HG03460 (cell line): ENCODE data around the gene CYB561.

Source experiments
- ATAC-seq: cut with Tn5 transposase; IDR thresholded peaks from one replicate; pipeline ENCODE4 v1.9.1; 2021; ENCODE audit not compliant: unreplicated experiment

The CYB561 gene

DNA sequence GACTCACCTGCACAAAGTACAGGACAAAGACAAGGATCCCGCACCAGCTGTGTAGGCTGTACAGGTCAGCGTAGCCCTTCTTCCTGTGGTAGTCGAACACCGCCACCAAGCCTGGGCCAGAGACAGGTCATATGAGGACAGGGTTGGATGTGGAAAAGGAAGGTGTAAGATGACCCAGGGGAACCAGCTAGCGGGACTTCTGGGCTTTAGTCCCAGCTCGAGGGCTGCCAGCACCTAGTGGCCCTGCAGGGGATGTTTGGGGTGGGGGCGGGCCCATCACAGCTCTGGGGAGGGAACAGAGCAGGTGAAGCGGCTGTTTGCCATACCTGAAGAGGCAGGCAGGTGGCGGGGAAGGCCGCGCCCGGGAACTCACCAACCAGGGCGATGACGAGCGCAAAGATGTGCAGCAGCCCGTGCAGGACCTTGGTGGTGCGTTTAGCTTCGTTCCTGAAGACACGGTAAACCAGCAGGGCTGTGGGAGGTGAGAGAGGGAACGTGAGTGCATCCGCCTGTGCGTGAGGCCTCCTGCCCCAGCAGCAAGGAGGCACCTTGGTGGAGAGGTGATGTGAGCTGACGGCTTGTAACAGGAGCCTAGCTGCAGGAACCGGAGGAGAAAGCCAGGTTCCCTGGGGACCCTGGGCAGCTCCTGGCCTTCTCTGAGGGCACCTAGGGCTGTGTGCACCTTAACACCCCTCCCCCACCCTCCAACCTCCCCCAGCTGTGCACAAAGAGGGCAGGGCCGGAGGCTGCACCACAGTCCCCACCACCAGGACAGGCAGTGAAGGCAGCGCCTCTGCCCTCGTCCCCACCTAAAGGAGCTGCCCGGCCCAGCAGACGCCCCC, 10.2 kb downstream of the CYB561 start:
- ATAC-seq = no peak

DNA sequence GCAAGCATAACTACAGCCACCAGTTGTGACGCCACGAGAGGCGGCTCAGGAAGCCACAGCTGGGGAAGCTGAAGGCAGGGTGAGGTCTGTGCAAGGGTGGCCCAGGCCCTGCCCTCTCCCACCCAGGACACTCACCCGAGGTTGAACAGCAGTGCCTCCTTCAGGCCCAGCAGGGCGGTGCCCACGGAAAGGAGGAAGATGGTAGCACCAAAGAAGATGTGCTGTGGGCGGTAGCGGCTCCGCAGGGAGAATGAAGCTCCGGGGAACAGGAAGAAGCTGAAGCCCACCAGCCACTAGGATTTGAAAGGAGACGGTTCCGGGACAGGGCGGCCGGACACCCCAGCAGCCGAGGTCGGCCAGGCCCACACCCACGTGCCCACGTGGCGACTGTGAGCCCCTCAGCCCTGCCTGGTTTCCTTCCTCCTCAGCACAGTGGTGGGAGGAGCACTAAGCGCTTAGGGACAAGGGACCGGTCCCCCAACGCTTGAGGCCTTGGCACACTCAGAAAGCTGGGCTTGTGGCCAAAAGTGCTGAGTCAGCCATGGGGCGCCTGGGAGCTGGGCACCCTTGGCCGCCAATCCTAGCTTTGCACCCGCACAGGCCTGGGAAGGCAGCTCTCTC, 11.0 kb downstream of the CYB561 start:
- no peak for ATAC-seq

GRCh38 chr17:63433746-63434591, 12.1 kb downstream of the CYB561 start:
- ATAC-seq = no peak

DNA sequence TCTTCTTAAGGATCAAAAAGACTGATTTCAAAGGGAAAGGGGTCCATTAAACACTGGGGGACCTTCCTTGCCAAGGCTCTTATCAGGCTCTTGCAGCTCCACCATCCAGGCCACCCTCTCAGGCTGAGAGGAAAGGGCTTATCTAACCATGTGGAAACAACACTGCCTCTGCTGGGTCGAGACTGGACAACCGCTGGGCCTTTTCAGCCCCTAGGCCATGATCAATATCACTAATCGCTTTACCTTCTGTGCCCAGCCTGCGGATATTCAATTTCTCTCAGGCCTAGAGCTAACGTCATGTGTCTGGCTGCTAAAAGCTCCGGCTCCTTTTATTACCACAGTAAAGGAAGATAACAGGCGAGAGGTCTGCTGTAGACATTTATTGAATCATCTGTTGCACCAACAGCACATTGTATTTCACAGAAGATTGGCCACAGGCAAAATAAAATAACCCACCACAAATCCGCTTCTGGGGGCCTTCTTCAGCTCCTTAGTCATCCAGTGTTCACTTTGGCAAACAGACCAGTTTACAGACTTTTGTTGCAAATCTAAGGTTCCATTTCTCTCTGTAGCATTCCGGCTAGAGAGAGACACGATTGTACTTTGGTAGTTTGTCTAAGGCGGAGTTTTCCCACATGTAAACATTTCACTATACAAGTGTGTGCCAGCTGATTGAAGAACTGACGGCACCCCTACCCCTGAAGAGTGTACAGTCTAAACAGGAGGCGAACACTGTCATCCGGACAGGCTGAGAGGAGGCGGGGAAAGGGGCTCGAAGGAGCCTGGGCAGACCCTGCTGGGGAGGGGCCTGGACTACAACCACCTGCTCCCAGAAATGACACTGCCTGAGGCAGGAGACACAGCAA, 13.9 kb downstream of the CYB561 start:
- no peak for ATAC-seq

GRCh38 chr17:63431618-63431938, 14.5 kb downstream of the CYB561 start:
- no peak for ATAC-seq

DNA sequence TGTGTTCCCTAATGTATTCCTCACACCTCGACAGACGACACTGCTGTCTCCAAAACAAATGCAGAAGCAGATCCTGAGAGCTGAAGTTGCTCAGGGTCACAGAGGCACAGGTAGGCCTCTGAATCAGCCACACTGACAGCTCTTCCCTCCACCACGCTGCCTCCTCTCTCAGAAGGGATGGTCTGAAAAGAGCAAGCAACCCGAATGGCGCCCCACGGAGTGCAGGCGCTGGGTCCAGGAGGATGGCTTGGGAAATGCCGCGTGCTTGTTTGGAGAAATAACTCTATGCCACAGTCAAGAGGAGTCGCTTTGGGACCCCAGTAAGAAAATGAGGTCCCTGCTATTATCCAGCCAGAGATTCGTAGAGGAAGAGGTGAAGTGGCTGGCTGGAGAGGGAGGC, 15.9 kb downstream of the CYB561 start:
- ATAC-seq = no peak

DNA sequence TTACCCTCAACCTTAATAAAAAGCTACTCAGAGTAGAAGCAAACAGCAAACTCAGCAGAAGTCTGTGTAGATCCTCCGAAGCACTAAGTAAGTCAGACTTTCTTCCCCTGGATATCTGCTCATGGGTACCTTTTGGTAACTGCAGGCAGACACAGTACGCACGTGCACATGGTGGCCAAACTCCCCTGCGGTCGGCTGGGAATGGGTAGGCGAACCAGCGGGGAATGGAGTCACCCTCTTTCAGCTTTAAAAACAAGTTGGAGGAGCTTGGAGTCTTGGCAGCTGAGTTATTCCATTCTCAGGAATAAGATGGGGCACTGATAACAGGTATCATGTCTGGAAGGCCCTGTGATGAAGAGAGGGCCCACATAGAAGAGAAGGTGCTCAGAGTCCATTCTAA, 16.3 kb downstream of the CYB561 start:
- ATAC-seq = no peak

DNA sequence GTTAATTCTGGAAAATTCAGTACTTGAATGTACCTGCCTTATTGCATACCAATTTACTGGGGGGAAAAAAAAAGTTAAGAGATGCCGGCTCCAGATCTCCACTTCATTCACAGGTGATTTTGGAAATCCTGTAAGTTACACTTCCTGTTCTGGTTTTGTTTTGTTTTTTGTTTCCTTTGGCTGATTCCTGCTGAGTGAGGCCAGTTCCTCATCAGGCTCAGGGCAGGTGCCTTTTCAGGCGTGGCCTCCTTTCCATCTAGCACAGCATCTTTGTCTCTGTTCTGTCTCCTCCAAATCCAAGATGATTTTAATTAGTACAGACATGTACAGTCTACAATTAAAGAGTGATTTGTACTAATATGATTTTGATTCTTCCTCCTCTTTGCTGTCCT, 19.2 kb downstream of the CYB561 start:
- no peak for ATAC-seq

DNA sequence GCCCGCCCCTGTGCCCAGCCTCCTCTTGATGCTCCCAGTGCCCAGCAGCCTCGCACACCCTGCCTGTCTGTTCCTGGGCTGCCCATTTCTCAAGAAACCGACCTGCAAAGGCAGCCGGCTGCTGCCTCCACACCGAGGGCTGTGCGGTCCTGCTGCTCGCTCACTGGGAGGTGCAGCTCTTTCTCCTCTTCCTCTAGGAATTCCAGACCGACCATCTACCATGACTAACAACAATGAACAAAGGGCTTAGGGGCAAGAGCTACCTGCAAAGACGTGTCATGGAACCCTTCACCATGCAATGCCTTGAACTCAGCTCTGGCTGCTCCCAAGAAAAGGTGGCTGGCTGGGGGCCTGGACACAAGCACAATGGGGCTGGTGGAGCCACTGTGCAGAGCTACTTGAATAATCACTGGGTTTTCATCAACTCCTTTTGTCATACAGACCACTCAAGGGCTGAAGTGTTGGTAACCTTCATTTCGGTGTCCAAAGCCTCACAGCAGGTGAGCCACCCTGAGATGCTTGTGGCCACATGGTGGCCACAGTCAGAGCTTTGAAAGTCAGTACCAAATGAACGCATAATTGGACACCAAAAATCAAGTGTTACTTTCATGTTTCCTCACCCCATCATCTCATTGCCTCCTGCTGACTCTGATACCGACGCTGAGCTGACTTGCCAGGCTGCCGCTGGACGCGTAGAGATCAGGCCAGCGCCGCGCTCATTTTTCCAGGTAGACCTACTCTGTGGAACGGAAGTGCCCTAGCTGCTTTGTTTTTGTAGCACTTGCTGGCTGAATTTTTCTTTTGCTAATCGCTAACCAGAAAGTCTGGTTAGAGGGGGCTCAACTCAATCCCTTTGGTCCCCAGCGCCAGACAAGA, 19.8 kb downstream of the CYB561 start:
- no peak for ATAC-seq

- no peak for ATAC-seq
Measured at GRCh38 chr17:63425483-63425882, 20.6 kb downstream of the CYB561 start.

- ATAC-seq = no peak
Measured at GRCh38 chr17:63423963-63424362, 22.1 kb downstream of the CYB561 start.

DNA sequence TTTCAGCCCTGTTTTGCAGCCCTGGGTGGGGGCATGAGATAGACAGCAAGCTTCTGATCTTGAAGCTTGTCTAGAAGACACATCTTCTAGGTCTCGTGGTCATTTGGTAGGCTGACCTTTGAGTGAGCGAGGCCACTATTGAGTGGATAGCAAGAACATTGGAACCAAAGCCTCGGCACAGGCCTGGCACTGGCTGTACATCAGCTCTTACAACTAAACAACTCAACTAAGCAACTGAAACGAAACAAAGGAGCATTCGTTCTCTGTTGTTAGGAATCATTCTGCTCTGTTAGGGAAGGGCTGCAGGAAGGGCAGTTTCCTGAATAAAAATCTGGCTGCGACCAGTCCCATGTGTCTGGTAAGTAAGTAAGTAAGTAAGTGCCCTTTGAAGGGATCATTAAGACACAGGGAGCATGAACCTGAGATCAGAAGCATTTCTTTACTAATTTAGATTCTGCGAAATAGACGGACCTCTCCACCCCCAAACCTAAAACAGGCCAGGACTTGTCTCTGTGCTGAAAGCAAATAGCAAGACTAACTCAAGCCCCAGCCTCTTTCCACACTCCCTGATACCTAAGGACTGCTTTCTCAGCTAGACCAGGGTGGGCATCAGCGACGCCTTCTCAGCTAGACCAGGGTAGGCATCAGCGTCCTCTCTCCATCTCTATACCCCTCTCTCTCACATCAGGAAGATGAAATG, 22.7 kb downstream of the CYB561 start:
- ATAC-seq = no peak

DNA sequence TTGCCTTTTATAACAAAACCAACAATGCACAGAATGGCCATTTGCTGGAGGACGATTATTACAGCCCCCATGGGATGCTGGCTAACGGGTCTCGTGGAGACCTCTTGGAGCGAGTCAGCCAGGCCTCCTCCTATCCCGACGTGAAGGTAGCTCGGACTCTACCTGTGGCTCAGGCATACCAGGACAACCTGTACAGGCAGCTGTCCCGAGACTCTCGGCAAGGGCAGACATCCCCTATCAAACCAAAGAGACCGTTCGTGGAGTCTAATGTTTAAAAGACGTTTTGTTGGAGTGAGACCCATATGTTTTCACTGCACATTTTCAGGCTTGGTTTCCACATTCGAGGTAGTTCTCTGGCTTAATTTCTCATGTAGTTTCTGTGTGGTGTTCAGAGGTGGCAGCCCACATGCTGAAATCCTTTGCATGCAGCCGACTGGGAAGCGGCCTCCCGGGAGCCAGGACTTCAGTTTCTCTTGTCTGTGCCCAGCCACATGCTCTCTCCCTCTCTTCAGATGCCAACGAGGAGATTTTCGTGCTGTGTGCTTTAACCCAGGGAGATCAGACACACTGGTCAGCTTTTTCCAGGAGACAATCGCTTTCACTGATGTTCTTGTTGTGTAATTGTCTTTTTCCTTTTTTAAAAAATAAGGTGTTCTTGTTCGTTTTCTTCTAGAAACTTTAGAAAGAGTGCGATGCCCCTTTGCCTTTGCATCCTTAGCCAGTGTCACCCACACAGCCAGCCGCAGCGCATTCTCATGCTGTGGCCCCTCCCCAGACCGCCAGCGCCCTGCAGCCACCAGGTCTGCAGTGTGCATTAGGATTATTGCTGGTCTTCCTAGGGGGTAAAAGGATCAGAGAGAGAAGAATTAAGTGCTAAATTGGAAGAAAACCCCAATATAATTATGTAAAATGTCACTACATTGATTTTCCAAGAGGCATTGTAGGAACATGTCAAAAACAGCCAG, 24.1 kb downstream of the CYB561 start:
- ATAC-seq = no peak

DNA sequence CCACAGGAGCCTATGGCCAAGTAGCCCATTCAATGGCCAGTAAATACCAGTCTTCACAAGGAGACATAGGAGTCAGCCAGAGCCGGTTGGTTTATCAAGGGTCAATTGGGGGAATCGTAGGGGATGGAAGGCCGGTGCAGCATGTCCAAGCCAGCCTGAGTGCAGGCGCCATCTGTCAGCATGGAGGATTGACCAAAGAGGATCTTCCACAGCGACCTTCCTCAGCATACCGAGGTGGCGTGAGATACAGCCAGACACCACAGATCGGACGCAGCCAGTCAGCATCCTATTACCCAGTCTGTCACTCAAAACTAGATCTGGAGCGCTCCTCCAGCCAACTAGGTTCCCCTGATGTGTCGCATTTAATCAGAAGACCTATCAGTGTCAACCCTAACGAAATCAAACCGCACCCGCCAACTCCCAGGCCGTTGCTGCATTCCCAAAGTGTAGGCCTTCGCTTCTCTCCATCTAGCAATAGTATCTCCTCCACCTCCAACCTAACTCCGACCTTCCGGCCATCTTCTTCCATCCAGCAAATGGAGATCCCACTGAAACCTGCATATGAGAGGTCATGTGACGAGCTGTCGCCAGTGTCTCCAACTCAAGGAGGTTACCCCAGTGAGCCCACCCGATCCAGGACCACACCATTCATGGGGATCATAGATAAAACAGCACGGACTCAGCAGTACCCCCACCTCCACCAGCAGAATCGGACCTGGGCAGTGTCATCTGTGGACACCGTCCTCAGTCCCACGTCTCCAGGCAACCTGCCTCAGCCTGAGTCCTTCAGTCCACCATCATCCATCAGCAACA, 25.0 kb downstream of the CYB561 start:
- ATAC-seq = no peak

- ATAC-seq = no peak
Measured at GRCh38 chr17:63419949-63420867, 25.9 kb downstream of the CYB561 start.

- no peak for ATAC-seq
Measured at GRCh38 chr17:63419398-63419797, 26.7 kb downstream of the CYB561 start.
